Measurements from ENCODE around the gene MXD4. TPM values are rescaled to one million over a fixed set of nuclear protein-coding genes. Genes with fewer than 3 reads are reported as not detected.

Gene MXD4
- polyA plus RNA-seq, 1 experiment, result 58.3 TPM

DNA sequence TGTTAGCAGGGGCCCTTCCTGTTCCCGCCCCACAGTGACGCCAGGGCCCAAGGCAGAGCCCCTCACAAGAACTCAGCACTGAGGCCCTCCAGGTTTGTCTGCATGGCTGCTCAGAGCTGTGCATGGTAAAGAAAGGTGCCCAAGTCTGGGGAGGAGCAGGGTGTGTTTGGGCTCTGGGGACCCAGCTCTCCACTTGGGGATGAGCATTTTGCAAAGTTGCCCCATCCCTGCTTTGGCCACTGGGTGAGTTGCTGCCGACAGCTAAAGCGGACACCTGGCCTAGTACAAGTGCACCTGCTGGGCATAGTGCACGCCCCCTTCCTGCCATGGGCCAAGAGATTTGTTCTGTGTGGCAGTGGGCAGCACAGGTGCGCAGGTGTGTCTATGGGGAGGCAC lies 2.0 kb upstream of the MXD4 start:
- no peak for DNase-seq (ENCODE audit: low read depth)
- TF ChIP-seq, protein P1, sequence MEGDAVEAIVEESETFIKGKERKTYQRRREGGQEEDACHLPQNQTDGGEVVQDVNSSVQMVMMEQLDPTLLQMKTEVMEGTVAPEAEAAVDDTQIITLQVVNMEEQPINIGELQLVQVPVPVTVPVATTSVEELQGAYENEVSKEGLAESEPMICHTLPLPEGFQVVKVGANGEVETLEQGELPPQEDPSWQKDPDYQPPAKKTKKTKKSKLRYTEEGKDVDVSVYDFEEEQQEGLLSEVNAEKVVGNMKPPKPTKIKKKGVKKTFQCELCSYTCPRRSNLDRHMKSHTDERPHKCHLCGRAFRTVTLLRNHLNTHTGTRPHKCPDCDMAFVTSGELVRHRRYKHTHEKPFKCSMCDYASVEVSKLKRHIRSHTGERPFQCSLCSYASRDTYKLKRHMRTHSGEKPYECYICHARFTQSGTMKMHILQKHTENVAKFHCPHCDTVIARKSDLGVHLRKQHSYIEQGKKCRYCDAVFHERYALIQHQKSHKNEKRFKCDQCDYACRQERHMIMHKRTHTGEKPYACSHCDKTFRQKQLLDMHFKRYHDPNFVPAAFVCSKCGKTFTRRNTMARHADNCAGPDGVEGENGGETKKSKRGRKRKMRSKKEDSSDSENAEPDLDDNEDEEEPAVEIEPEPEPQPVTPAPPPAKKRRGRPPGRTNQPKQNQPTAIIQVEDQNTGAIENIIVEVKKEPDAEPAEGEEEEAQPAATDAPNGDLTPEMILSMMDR (IDR thresholded peaks at IDR 0.05; ENCODE audit: insufficient read depth, low read depth, low read length), result no peak
- H3K4me3 ChIP-seq (ENCODE audit: low read depth, low read length), result no peak overlapping the region
- CTCF ChIA-PET, result no interaction called here
- H3K36me3 ChIP-seq (ENCODE audit: control insufficient read depth, insufficient read depth, low read length), result no peaks in the 10 kb centered on the region; the same call in 1 of the 2 replicates
- POLR2A ChIA-PET, result no interaction called here
- H3K27me3 ChIP-seq (ENCODE audit: control insufficient read depth, insufficient read depth, low read length), result no peaks in the 10 kb centered on the region

DNA sequence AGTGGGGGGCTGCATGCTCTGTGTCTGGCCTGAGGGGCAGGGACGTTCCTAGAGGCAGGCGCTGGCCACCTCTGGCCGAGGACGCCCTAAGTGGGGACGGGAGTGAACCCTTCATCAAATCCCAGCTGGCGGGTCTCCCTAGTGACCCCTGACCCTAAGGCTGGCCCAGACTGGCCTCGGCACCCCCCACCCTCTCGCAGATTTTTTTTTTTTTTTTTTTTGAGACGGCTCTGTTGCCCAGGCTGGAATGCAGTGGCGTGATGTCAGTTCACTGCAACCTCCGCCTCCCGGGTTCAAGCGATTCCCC lies 988 bp upstream of the MXD4 start:
- no peak for DNase-seq (ENCODE audit: low read depth)
- POLR2A ChIA-PET, result no interaction called here
- no peaks in the 10 kb centered on the region for H3K27me3 ChIP-seq (ENCODE audit: control insufficient read depth, insufficient read depth, low read length)
- TF ChIP-seq, protein P1 (IDR thresholded peaks at IDR 0.05; ENCODE audit: insufficient read depth, low read depth, low read length), result no peak
- H3K4me3 ChIP-seq (ENCODE audit: low read depth, low read length), result peak overlapping the region; percentile 62
- CTCF ChIA-PET, result no interaction called here
- peaks cover under 1% of the 10 kb centered on the region; the same call in 1 of the 2 replicates for H3K36me3 ChIP-seq (ENCODE audit: control insufficient read depth, insufficient read depth, low read length)

DNA sequence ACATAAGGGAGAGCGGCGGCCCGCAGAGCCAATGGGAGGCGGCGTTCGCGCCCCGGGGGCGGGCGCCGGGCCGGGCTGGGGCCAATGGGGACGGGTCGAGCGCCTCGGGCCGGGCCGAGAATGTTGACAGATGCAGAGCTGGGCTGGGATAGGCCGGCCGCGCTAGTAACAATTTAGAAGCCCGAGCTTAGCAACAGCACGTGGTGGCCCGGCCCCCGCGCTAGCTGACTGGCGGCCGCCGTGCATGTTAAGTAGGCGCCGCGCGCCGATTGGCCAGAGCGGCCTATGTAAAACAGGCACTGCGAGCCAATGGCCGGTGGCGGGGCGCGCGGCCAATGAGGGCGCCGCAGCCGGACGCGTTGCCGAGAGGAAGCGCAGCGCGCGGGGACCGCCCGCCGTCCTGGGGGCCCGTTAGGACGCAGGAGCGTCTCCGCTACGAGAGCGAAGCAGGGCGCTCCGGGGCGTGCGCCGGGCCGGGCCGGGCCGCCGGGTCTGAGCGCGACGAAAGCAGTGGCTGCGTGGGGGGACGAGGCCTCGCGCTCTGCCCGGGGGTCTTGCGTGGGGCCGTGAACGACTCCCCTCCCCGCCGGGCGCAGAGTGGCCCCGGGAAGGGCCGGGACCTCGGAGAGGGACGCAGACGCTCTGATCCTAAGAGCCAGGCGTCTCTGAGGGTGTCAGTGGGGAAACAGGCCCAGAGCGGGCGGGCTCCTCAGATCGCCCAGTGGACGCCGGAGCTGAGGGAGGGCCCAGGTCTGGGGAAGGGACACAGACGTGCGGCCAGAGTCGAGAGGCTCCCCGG lies 435 bp upstream of the MXD4 start:
- Histone ChIP-seq H3K4me3 (ENCODE audit: low read depth, low read length) (peak overlapping the region; percentile 62), H3K36me3 (ENCODE audit: control insufficient read depth, insufficient read depth, low read length) (peaks cover 4% of the 10 kb centered on the region), H3K27me3 (ENCODE audit: control insufficient read depth, insufficient read depth, low read length) (no peaks in the 10 kb centered on the region)
- ChIA-PET POLR2A (interaction anchor here (0.6 to 0.7 kb wide), 2 partner anchors 20 to 140 kb away, joined by 3 to 5 read pairs; partner anchors contain the start of genes HAUS3 and POLN), CTCF (interaction anchor here (1.0 kb wide), 1 partner anchor 42 kb away, joined by 4 read pairs; no protein-coding TSS in a partner anchor)
- DNase-seq (ENCODE audit: low read depth), result peak; percentile 96
- TF ChIP-seq, protein P1 (IDR thresholded peaks at IDR 0.05; ENCODE audit: insufficient read depth, low read depth, low read length), result no peak

DNA sequence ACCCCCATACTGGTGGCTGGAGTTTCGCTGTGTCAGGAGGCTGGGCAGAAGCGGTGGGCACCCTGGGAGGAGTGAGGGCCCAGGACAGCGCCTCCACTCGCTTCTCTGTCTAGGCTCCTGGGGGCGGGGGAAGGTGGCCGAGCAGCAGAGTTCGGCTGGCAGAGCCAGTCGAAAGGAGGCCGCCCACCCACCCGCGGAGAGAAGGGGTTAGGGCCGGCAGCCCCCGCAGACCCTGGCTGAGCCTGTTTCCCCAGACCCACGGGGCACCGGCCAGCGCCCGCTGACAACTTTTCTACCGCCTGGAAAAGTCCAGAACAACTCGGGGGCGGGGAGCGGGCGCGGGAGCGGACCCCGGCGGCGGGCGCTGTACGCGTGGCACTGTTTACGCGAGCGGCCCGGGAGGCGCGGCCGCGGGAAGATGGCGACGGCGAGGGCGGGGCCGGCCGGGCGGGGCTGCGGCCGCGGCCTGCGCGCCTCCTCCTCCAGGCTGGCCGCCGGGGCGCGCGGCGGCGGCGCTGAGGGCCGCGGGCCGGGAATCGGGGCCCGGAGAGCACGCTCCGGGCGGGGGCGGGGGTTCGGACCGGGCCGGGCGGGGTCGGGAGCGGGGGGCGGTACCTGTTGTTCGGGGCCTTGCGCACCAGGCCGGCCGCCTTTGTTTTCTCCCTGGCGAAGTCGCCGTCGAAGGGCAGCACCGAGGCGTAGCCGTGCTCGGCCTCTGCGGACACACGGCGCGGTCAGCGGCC lies 628 bp downstream of the MXD4 start:
- Histone ChIP-seq H3K4me3 (ENCODE audit: low read depth, low read length) (peak overlapping the region; percentile 77), H3K27me3 (ENCODE audit: control insufficient read depth, insufficient read depth, low read length) (no peaks in the 10 kb centered on the region), H3K36me3 (ENCODE audit: control insufficient read depth, insufficient read depth, low read length) (peaks cover 7% of the 10 kb centered on the region)
- POLR2A ChIA-PET, result interaction anchor here (0.6 kb wide), 1 partner anchor 24 kb away, joined by 3 read pairs; no protein-coding TSS in a partner anchor
- no peak for DNase-seq (ENCODE audit: low read depth)
- CTCF ChIA-PET, result no interaction called here
- TF ChIP-seq, protein P1 (IDR thresholded peaks at IDR 0.05; ENCODE audit: insufficient read depth, low read depth, low read length), result no peak

All from BJ (cell line).